ENCODE results near the gene GUCY1A2.

DNA sequence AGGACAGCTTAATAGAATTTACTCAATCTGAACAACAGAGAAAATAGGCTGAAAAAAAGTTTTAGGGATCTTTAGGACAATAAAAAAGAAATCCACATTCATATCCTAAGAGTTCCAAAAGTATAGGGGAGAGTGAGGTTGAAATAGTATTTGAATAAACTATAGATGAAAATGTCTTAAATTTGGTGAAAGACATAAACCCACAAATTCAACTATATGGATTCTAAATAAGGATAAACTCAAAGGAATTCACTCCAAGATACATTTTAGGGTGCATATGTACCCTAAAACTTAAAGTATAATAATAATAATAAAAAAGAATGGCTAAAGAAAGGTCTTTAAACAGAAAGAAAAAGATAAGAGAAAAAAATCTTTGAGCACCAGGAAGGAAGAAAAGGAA lies 203.1 kb downstream of the GUCY1A2 start:
- TF ChIP-seq, protein P1, sequence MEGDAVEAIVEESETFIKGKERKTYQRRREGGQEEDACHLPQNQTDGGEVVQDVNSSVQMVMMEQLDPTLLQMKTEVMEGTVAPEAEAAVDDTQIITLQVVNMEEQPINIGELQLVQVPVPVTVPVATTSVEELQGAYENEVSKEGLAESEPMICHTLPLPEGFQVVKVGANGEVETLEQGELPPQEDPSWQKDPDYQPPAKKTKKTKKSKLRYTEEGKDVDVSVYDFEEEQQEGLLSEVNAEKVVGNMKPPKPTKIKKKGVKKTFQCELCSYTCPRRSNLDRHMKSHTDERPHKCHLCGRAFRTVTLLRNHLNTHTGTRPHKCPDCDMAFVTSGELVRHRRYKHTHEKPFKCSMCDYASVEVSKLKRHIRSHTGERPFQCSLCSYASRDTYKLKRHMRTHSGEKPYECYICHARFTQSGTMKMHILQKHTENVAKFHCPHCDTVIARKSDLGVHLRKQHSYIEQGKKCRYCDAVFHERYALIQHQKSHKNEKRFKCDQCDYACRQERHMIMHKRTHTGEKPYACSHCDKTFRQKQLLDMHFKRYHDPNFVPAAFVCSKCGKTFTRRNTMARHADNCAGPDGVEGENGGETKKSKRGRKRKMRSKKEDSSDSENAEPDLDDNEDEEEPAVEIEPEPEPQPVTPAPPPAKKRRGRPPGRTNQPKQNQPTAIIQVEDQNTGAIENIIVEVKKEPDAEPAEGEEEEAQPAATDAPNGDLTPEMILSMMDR (conservative IDR thresholded peaks at IDR 0.05; ENCODE audit: low read depth, low read length), result no peak
- TF ChIP-seq EZH2 (IDR thresholded peaks at IDR 0.05; ENCODE audit: borderline replicate concordance, low read depth, low read length, poor library complexity, severe bottlenecking), result no peak
